ENCODE measurements around the gene C20orf141.
"Not testable (repeated sequence)": the region's sequence is repeated elsewhere in the genome, so short reads cannot be mapped to it uniquely, and the experiment has no call there.

Gene C20orf141

DNA sequence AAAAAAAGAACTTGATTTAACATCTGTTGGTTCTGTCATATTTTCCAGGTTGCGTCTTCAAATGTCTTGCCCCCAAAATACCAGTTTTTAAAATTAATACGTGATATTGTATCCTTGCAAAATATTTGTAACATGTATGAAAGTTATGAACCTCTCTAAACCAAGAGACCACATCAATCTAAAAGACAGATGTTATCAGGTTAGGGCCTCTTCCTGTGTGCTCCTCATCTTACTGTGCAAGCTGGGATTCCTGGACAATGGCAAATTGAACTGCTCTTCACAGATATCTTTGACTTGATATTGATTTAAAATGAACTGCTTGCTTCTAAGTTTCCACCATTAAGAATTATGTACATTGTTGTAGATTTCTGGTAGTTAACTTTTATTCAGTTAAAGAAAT lies 11.0 kb downstream of the C20orf141 start:
- no peak overlapping the region for H3K27ac Mint-ChIP-seq
- peaks cover 11% of the 10 kb centered on the region for H3K27me3 Mint-ChIP-seq
- no peak for DNase-seq
- no peaks in the 10 kb centered on the region for H3K9me3 Mint-ChIP-seq
- H3K4me1 Mint-ChIP-seq (ENCODE audit: low read depth): peaks cover 24% of the 10 kb centered on the region
- no peaks in the 10 kb centered on the region for H3K36me3 Mint-ChIP-seq (ENCODE audit: low read depth)
- H3K4me3 Mint-ChIP-seq: no peak overlapping the region

DNA sequence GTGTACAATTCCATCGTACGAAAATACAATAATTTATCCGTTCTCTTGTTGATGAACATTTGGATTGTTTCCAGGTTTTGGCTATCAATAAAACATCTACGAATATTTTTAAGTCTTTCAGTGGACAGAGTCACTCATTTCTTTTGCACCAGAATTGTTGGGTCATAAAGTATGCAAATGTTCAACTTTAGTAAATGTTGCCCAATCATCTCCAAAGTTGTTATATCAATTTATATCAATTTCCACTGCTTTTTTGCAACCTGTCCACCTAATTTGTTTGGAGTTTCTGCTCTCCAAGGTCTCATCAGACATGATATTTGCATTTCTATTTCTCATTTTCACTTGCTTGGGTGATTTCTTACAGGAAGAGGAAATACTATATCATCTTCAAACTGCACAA lies 11.9 kb downstream of the C20orf141 start:
- no peaks in the 10 kb centered on the region for H3K9me3 Mint-ChIP-seq
- H3K36me3 Mint-ChIP-seq (ENCODE audit: low read depth): no peaks in the 10 kb centered on the region
- H3K4me1 Mint-ChIP-seq (ENCODE audit: low read depth): peaks cover 22% of the 10 kb centered on the region
- H3K27me3 Mint-ChIP-seq: peaks cover 6% of the 10 kb centered on the region
- DNase-seq: no peak
- H3K4me3 Mint-ChIP-seq: no peak overlapping the region
- H3K27ac Mint-ChIP-seq: no peak overlapping the region

DNA sequence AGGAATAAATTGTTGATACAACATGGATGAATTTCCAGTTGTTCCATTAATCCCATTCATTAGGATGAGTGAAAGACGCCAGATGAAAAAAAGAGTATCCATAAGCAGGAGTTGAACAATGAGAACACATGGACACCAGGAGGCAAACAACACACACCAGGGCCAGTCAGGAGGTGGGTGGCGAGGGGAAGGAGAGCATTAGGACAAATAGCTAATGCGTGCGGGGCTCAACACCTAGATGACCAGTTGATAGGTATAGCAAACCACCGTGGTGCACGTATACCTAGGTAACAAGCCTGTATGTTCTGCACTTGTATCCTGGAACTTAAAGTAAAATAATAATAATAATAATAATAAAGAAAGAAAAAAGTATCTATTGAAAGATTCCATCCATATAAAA lies 14.6 kb downstream of the C20orf141 start:
- no peak overlapping the region for H3K4me3 Mint-ChIP-seq
- peaks cover under 1% of the 10 kb centered on the region for H3K36me3 Mint-ChIP-seq (ENCODE audit: low read depth)
- DNase-seq: no peak
- H3K27ac Mint-ChIP-seq: no peak overlapping the region
- no peaks in the 10 kb centered on the region for H3K9me3 Mint-ChIP-seq
- peaks cover 23% of the 10 kb centered on the region for H3K4me1 Mint-ChIP-seq (ENCODE audit: low read depth)
- peaks cover 4% of the 10 kb centered on the region for H3K27me3 Mint-ChIP-seq

DNA sequence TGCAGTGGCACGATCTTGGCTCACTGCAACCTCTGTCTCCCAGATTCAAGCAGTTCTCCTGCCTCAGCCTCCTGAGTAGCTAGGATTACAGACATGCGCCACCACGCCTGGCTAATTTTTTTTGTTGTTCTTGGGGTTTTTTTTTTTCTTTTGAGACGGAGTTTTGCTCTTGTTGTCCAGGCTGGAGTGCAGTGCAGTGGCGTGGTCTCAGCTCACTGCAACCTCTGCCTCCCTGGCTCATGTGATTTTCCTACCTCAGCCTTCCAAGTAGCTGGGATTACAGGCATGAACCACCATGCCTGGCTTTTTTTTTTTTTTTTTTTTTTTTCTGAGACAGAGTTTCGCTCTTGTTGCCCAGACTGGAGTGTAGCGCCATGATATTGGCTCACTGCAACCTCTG lies 16.4 kb downstream of the C20orf141 start:
- H3K4me1 Mint-ChIP-seq (ENCODE audit: low read depth): peaks cover 17% of the 10 kb centered on the region
- H3K27me3 Mint-ChIP-seq, DNase-seq, H3K9me3 Mint-ChIP-seq, H3K4me3 Mint-ChIP-seq, H3K27ac Mint-ChIP-seq: not testable (repeated sequence)
- H3K36me3 Mint-ChIP-seq (ENCODE audit: low read depth): peaks cover 14% of the 10 kb centered on the region

DNA sequence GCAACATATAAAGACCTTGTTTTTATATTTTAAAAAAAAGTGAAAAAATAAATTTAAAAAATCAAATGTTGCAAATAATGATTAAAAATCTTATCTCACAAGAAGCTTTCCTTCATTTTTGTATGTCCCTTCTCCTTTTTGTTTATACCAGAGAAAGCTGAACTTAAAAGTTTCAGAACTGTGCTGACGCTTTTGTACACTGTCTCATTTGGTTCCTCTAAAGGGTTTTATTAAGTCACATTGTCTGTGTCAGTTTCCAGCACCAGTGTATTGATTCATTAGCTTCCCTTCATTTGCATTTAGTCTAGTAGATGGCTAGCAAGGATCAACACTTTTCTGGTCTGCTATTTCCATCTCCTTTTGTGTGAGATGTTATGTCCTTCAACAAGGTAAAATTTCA lies 19.0 kb downstream of the C20orf141 start:
- DNase-seq: no peak
- Mint-ChIP-seq H3K4me1 (ENCODE audit: low read depth) (peaks cover 13% of the 10 kb centered on the region), H3K4me3 (no peak overlapping the region), H3K36me3 (ENCODE audit: low read depth) (peaks cover 39% of the 10 kb centered on the region), H3K9me3 (no peaks in the 10 kb centered on the region), H3K27me3 (no peaks in the 10 kb centered on the region), H3K27ac (no peak overlapping the region)

DNA sequence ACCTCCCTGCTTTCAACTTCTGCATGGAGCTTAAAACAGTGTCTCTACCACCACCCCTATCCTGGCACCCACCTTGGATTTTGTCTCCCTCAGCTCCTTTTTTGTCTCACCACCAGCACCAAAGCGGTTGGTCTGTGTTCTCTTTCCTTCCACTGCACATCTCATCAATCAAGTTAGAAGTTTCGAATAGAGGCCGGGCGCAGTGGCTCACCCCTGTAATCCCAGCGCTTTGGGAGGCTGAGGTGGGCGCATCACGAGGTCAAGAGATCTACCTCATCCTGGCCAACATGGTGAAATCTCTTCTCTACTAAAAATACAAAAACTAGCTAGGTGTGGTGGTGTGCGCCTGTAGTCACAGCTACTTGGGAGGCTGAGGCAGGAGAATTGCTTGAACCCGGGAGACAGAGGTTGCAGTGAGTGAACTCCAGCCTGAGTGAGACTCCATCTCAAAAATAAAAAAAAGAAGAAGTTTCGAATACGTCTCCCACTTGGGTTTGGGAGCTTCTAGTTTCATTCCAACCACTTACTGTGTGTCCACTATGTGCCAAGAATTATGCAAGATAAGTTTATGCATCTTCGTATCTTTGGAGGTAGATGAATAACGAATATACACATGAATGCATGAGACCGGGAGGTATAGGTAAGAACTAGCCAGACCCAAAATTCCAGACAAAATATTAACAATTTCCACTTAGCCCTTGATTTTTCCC lies 19.8 kb downstream of the C20orf141 start:
- peaks cover 18% of the 10 kb centered on the region for H3K4me1 Mint-ChIP-seq (ENCODE audit: low read depth)
- peaks cover 44% of the 10 kb centered on the region for H3K36me3 Mint-ChIP-seq (ENCODE audit: low read depth)
- H3K4me3 Mint-ChIP-seq: no peak overlapping the region
- DNase-seq: no peak
- peaks cover 3% of the 10 kb centered on the region for H3K9me3 Mint-ChIP-seq
- no peak overlapping the region for H3K27ac Mint-ChIP-seq
- H3K27me3 Mint-ChIP-seq: no peaks in the 10 kb centered on the region

DNA sequence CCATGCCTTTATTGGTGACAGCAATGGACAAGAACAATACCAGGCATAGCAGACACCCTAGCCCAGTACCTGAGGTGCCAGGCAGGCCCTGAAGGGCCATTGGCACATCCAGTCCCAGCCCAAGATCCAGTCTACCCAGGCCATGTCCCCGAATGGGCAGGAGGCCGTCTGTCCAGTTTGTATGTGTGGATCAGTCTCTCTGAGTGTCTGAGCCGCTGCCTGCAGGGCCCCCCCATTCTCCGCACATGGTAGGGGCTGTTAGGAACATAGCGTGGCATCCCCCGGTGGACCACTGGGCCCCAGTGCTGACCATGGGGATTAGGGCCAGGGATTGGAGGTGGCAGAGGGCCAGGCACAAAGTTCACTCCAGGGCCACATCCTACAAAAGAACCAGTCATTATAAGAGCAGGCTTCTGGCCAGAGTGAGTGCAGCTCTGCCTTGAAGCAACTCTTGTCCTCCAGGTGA lies 20.6 kb downstream of the C20orf141 start:
- no peaks in the 10 kb centered on the region for H3K27me3 Mint-ChIP-seq
- H3K4me1 Mint-ChIP-seq (ENCODE audit: low read depth): peaks cover 22% of the 10 kb centered on the region
- H3K36me3 Mint-ChIP-seq (ENCODE audit: low read depth): peaks cover 46% of the 10 kb centered on the region
- H3K27ac Mint-ChIP-seq: no peak overlapping the region
- H3K4me3 Mint-ChIP-seq: no peak overlapping the region
- DNase-seq: no peak
- H3K9me3 Mint-ChIP-seq: peaks cover 3% of the 10 kb centered on the region

DNA sequence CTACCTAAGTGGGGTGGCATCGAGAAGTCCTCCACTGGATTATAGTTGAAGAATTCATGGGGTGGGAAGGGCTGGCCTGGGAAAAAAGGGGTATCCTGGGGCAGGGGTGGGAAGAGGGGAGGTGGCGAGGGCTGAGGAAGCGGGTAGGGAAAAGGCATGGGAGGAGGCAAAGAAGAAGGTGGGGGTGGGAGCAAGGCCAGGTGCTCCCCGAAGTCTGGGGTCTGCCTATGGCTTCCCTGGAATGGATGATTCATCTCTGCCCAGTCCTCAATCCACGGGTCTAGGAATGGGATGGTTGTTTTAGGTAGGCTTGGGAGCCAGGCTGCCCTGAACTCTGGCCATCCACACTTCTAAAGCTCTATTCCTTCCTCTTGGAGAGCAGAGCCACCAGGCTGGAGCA lies 21.2 kb downstream of the C20orf141 start:
- H3K36me3 Mint-ChIP-seq (ENCODE audit: low read depth): peaks cover 49% of the 10 kb centered on the region
- H3K4me1 Mint-ChIP-seq (ENCODE audit: low read depth): peaks cover 22% of the 10 kb centered on the region
- no peak for DNase-seq
- H3K27ac Mint-ChIP-seq: no peak overlapping the region
- no peaks in the 10 kb centered on the region for H3K27me3 Mint-ChIP-seq
- H3K9me3 Mint-ChIP-seq: peaks cover 3% of the 10 kb centered on the region
- no peak overlapping the region for H3K4me3 Mint-ChIP-seq

DNA sequence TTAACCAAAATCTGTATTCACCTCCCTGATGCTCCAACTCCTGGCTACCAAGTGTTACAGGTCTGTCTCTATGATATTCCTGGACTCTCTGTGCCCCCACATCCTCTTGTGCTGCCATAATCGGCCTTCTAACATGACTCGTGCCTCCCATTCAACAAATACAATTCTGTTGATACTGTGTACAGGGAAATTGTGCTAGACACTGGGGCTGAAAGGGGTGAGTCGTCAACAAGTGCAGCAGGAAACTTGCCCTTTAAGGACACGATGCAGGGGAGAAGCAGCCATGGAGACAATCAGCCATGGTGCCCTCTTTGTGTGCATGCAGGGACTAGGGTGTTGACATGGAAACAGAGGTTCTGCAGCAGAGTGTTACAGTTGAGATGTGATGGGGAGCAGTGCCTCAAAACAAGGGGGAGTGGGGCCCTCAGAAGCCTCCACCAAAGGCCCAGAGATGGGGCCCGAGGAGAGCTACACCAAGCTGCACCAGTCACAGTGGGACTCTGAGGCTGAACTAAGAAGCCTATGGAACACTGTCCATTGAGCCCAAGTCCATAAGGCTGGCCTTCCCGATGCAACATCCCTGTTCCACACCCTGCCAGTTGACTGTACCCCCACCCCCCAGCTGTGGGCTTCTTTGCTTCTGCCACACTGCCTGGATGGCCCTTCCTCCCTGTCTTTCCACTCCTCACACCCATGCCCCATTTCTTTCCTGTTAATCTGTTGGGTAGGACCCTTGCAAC lies 22.6 kb downstream of the C20orf141 start:
- DNase-seq: no peak
- H3K36me3 Mint-ChIP-seq (ENCODE audit: low read depth): peaks cover 49% of the 10 kb centered on the region
- no peak overlapping the region for H3K27ac Mint-ChIP-seq
- peaks cover 18% of the 10 kb centered on the region for H3K4me1 Mint-ChIP-seq (ENCODE audit: low read depth)
- H3K9me3 Mint-ChIP-seq: peaks cover 3% of the 10 kb centered on the region
- no peak overlapping the region for H3K4me3 Mint-ChIP-seq
- H3K27me3 Mint-ChIP-seq: no peaks in the 10 kb centered on the region

DNA sequence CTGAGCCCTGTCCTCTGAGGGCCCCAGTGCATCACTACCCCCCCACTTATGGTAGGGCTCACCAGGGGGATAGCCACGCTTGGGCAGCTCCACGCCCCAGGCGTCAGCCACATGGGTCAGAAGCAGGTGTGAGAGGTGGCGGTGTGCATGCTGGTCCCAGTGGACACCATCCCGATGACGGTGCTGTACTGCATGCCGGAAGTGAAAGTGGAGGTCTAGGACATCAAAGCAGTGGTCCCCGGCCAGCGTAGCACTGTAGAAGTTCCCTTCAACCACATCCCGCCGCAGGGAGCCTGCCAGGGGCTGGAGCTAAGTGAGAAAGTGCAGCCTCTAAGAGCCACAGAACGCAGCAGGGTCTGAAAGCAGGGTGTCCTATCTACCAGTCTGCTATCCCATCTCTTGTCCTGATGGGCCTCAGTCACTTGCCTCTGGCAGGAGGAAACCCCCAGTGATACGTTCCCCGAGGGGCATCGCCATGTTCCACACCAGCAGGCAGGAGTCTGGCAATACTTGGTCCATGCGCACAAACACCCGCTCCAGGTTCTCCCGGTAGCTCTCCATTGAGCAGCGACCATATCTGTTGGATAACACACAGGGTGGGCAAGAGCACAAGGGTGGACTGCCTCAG lies 23.5 kb downstream of the C20orf141 start:
- no peak for DNase-seq
- Mint-ChIP-seq H3K36me3 (ENCODE audit: low read depth) (peaks cover 53% of the 10 kb centered on the region), H3K9me3 (peaks cover 3% of the 10 kb centered on the region), H3K27ac (peak overlapping the region; percentile 10), H3K27me3 (no peaks in the 10 kb centered on the region), H3K4me1 (ENCODE audit: low read depth) (peaks cover 20% of the 10 kb centered on the region), H3K4me3 (peak overlapping the region; percentile 20)

DNA sequence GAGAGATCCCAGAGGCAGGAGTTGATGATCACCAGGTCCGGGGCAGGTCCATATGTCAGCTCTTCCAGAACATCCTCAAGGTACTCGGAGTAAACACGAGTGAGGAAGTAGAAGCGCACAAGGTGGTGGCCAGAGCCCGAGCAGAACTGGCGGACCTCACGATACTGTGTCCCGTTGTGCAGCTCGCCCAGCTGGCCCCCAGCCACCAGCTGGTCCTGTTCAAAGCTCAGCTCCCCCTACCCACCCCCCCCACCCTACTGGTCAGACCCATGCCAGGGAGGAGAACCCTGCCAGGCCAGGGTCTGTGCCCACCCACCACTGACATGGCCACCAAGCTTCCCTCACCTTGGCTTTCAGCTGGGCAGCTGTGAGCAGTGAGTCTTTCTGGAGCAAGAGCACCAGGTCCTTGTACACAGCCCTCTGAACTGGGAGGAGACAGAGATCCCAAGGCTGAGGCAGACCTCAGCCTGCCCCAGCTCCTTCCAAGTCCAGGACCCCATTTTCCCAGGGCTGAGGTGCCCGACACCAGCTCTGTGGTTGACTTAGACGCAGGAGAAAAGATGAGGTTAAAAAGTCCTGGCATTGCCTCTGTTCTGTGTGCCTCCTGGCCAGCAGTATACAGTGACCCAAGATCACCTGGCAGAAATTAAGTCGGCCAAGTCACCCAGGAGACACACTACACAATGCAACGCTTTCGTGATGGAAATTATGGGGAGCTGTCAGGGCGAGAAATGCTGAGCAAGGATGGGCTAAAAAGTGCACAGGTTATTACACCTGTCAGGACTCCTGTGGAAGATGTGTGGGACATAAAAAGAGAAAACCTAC lies 24.3 kb downstream of the C20orf141 start:
- peaks cover 3% of the 10 kb centered on the region for H3K9me3 Mint-ChIP-seq
- H3K4me3 Mint-ChIP-seq: peak overlapping the region; percentile 71
- peak overlapping the region; percentile 91 for H3K27ac Mint-ChIP-seq
- H3K4me1 Mint-ChIP-seq (ENCODE audit: low read depth): peaks cover 28% of the 10 kb centered on the region
- H3K27me3 Mint-ChIP-seq: no peaks in the 10 kb centered on the region
- H3K36me3 Mint-ChIP-seq (ENCODE audit: low read depth): peaks cover 56% of the 10 kb centered on the region
- DNase-seq: peak; percentile 28

DNA sequence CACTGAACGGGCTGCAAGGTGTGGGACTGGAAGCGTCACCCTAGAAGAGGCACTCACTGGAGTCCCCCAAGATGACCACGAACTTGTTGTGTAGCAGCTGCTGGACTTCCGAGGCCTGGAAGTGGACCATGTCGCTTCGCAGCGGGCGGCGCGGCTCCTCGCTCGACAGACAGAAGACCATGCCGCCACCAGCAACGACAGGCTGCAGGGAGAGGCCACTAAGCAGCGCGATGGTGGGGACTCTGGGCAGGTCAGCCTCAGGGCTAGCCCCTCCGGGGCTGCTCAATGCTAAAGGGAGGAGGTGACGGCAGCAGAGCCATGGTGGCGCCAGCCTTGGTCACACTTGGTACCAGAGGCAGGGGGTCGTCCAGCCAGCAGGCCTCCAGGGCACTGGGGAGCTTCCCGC lies 24.9 kb downstream of the C20orf141 start:
- peaks cover 54% of the 10 kb centered on the region for H3K36me3 Mint-ChIP-seq (ENCODE audit: low read depth)
- peaks cover 3% of the 10 kb centered on the region for H3K9me3 Mint-ChIP-seq
- no peak for DNase-seq
- H3K27ac Mint-ChIP-seq: peak overlapping the region; percentile 91
- no peaks in the 10 kb centered on the region for H3K27me3 Mint-ChIP-seq
- peak overlapping the region; percentile 71 for H3K4me3 Mint-ChIP-seq
- peaks cover 34% of the 10 kb centered on the region for H3K4me1 Mint-ChIP-seq (ENCODE audit: low read depth)

DNA sequence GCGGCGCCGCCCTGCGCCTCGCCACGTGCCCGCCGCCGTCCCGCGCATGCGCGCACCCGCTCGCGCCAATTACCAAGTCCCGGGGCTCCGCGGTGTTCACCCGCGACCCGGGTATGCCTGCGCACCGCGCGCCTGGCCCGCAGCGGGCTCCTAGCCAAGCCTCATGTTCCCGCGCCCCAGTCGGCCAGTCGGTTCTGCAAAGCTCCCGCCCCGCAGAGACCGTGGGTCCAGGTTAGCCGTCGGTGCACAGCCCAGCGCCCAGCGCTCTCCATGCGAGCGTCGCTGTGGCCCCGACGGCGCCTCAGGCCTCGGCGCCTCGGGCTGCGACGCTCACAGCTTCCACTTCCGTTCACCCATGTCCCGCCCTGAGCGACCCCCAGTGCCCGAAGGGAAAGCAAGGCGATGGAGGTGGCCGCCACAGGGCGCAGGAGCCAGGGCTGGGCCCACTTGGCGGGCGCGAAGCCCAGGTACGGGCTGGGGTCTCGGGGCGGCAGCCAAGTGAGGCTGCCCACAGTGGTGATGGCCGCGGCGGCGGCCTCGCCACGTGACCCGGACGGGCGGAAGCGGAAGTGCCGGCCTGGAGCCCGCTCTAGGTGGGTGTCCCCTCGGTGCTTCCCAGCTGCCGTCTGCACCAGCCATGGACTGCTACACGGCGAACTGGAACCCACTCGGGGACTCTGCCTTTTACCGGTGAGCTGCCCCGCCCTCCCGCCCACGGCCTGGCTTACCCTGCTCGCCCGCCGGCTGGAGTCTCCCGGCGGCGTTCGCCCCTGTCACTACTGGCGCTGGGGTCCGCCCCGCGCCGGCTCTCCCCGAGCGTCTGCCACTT lies 25.6 kb downstream of the C20orf141 start, which contains the start of the genes PCED1A and VPS16:
Gene PCED1A (minus strand): TSS at position 518 of the 829 bp plus-strand sequence. CDS start 743 bp downstream, outside the sequence.
Gene VPS16 (plus strand): TSS at position 608 of the 829 bp plus-strand sequence. CDS start 30 bp downstream, at position 638.
- peak within 1 kb of the TSS; percentile 92 for H3K27ac Mint-ChIP-seq
- peaks cover 39% of the 10 kb centered on the region for H3K4me1 Mint-ChIP-seq (ENCODE audit: low read depth)
- DNase-seq: peak; percentile 97
- H3K27me3 Mint-ChIP-seq: no peaks in the 10 kb centered on the region
- peak within 1 kb of the TSS; percentile 91 for H3K4me3 Mint-ChIP-seq
- H3K36me3 Mint-ChIP-seq (ENCODE audit: low read depth): peaks cover 48% of the 10 kb centered on the region
- peaks cover 3% of the 10 kb centered on the region for H3K9me3 Mint-ChIP-seq
